GM11168 (cell line): ENCODE data around the gene SIGLEC11.
"Not testable (repeated sequence)": the region's sequence is repeated elsewhere in the genome, so short reads cannot be mapped to it uniquely, and the experiment has no call there.

ENCODE experiments used
- in situ Hi-C: fragments of 300-500 bp; cut with MboI; formaldehyde crosslinking; loops from one replicate; pipeline ENCODE4 v1.12.0; 2022; ENCODE audit warnings: low sequenced_read_pairs; ENCODE audit not compliant: unreplicated experiment

SIGLEC11 gene, protein sequence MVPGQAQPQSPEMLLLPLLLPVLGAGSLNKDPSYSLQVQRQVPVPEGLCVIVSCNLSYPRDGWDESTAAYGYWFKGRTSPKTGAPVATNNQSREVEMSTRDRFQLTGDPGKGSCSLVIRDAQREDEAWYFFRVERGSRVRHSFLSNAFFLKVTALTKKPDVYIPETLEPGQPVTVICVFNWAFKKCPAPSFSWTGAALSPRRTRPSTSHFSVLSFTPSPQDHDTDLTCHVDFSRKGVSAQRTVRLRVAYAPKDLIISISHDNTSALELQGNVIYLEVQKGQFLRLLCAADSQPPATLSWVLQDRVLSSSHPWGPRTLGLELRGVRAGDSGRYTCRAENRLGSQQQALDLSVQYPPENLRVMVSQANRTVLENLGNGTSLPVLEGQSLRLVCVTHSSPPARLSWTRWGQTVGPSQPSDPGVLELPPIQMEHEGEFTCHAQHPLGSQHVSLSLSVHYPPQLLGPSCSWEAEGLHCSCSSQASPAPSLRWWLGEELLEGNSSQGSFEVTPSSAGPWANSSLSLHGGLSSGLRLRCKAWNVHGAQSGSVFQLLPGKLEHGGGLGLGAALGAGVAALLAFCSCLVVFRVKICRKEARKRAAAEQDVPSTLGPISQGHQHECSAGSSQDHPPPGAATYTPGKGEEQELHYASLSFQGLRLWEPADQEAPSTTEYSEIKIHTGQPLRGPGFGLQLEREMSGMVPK

DNA sequence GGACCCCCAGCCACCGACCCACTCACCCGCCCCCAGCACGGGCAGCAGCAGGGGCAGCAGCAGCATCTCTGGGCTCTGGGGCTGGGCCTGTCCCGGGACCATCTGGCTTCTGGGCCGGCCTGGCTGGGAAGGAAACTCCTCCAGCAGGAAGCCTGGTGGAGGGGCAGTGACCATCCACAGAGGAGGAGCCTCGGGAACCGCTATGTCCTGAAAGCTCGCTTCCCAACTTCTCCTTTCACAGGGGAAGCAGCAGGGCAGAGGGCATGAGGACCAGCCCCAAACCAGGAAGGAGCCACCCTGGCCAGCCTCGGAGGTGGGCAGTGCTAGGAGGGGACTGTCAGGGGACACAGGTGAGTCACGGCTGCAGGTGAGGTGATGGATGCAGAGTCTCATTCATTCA lies at the start of gene SIGLEC11:
TSS of gene SIGLEC11 (minus strand) at position 193 of the 400 bp plus-strand sequence. CDS start at position 102, 91 bp downstream.
- in situ Hi-C loops: not testable (repeated sequence)

DNA sequence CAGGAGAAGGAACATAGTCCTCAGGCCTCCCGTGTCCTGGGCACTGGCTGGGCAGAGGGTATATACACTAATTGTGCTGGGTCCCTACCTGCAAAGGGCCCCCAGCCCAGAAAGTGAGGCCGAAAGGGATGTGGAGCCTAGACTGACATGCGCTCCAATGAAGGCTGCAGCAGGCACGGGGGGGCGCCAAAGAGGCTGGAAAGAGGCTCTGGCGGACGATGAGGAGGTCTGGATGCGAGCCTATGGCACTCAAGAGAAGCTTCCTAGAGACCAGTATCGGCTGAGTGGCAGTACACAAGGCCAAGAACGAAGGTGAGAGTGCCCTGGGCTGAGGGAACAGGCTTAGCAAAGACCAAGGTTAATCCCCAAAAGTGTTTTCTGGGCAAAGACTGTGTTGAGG lies 47.6 kb upstream of the SIGLEC11 start:
- in situ Hi-C loops: no loop called here

GRCh38 chr19:50007947-50008346 lies 47.0 kb upstream of the SIGLEC11 start:
- in situ Hi-C loops: no loop called here

DNA sequence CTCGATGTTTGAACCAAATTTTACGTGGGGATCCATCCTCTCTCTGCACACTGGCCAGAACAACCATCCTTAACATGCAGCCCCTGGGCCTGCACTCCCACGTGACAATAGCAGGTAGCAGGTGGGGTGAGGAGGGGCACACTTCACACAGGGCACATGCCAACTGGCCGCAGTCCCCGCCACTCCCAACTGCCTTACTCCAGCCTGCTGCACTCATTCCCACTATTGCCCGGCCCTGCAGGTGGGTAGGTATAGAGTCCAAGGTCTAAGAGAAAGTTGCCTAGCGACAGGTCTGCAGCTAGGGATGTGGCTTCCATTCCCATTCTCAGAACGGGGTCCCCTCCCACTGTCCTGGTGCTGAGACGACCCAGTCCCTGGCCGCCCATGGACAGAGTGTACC lies 46.2 kb upstream of the SIGLEC11 start:
- in situ Hi-C loops: no loop called here

DNA sequence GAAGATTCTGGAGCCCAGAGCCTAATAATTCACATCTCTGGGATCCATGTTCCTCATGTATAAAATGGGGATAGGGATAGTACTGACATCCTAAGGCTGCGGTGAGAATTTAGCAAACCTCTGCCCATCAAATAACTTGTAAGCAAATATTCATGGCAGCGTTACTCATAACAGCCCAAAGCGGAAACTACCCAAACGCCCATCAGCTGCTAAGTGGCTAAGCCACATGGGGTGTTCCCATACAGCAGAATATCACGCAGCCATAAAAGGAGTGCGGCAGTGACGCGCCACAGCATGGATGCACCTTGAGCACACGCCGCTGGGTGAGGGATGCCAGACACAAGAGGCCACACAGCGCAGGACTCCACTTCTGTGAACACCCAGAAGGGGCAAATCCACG lies 44.5 kb upstream of the SIGLEC11 start:
- in situ Hi-C loops: no loop called here

DNA sequence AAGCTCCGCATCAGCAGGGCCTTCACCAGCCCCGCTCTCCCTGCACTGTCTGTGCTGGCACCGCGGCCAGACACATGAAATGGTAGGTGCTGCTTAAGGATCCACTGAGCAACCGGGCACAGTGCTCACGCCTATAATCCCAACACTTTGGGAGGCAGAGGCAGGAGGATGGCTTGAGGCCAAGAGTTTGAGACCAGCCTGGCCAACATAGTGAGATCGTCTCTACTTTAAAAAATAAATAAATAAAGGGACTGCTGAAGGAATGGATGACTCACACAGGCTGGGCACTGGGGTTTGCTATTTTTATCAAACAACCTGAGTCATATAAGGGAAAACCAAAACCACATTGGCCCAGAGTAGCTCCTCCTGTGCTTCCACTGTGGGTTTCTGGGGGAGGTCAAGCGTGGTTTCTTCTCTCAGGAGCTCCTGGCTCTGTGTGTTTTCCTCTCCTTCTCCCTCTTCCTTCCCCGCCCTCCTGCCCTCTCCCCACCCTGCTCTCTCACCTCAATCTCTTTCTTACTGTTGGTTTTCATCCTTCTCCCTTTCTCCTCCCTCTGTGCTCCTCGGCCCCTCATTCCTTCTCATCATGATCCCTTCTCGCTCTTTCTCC lies 42.9 kb upstream of the SIGLEC11 start:
- in situ Hi-C loops: no loop called here

GRCh38 chr19:50003254-50003788 lies 42.3 kb upstream of the SIGLEC11 start:
- in situ Hi-C loops: no loop called here

DNA sequence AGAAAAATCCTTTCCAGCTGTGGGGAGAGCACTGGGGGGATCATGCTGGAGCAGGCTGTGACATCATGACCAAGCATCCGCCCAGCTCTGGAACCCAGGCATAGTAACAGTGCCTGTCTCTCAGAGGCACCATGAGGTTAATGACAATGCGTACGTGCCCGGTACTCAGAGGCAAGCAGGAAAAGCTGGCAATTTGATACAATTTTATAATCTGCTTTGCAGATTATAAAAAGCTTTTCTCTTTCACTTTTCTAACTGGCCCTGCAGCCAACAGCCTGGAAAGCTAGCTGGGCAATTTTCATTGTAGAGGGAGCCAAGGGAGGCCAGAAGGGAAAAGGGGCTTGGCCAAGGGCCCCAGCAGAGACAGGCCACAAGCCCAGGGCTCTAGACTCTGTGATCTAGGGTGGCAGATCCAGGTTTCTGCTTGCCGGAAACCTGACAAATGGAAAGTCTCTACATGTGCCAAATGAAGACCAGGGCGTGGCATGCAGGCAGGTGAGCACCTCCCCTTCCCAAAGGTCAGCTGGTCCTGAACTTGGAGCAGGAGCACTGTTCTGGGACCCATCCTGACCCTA lies 41.5 kb upstream of the SIGLEC11 start:
- in situ Hi-C loops: no loop called here

DNA sequence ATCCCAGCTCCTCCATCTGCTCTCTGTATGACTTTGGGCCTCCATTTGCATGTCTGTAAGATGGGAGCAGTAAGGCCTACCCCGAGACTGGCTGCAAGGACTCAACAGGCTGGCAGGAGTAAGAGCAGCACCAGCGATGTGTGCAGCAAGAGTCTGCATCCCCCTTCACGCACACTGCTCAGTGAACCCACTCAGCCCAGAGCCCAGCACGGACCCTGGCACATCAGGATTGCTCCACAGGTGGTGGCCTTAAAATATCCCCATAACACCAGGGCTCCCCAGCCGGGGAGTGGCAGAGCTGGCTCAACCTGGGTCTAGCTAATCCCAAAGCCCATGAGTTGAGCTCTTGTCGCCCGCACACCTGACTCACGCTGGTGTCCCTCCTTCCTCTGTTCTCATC lies 40.8 kb upstream of the SIGLEC11 start:
- in situ Hi-C loops: no loop called here

- in situ Hi-C loops: no loop called here
Observed at GRCh38 chr19:50000841-50001557, 40.0 kb upstream of the SIGLEC11 start.

- in situ Hi-C loops: no loop called here
Observed at GRCh38 chr19:50000038-50000840, 39.3 kb upstream of the SIGLEC11 start.

DNA sequence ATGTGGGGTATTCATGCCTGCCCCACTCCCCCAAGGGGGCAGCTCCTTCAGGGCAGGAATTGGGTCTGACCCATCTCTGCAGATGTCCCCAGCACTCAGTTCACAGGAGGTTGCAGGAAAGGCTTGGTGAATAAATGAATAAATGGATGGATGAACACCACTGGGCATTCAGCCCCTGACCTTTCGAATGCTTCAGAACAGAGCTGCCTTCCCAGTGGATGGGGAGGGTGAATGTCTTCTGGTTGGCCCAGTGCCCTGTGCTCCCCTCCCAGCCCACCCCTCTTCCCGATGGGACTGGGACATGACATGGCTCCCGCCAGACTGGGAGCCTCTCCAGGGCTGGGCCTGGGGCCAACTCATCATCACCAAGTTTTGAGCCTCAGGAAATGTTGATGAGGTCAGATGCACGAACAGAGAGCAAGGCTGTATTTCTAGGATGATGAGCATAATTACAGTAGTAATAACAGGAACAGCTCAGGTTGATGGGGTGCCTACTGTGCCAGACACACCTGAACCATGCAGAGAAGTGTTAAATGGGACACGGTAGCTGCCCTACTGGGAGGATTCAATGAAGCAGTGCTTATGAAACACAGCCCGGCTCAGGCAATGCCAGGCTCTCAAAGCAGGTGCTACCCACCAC lies 38.5 kb upstream of the SIGLEC11 start:
- in situ Hi-C loops: no loop called here

GRCh38 chr19:49997709-49998108 lies 36.7 kb upstream of the SIGLEC11 start:
- in situ Hi-C loops: no loop called here

- in situ Hi-C loops: no loop called here
Observed at GRCh38 chr19:49988433-49988832, 27.5 kb upstream of the SIGLEC11 start.

- in situ Hi-C loops: no loop called here
Observed at GRCh38 chr19:49988007-49988406, 27.0 kb upstream of the SIGLEC11 start.

GRCh38 chr19:49987159-49987698 lies 26.3 kb upstream of the SIGLEC11 start:
- in situ Hi-C loops: no loop called here

- in situ Hi-C loops: no loop called here
Observed at GRCh38 chr19:49986354-49986753, 25.4 kb upstream of the SIGLEC11 start.

- in situ Hi-C loops: no loop called here
Observed at GRCh38 chr19:49985871-49986270, 24.9 kb upstream of the SIGLEC11 start.
